ENCODE data around the gene NPHP3. TPM values are rescaled to one million over a fixed set of nuclear protein-coding genes. Genes with fewer than 3 reads are reported as not detected.

NPHP3 gene
- total and polyA plus RNA-seq, 4 donors = 3.0 to 19.7 (median 6.3) TPM

DNA sequence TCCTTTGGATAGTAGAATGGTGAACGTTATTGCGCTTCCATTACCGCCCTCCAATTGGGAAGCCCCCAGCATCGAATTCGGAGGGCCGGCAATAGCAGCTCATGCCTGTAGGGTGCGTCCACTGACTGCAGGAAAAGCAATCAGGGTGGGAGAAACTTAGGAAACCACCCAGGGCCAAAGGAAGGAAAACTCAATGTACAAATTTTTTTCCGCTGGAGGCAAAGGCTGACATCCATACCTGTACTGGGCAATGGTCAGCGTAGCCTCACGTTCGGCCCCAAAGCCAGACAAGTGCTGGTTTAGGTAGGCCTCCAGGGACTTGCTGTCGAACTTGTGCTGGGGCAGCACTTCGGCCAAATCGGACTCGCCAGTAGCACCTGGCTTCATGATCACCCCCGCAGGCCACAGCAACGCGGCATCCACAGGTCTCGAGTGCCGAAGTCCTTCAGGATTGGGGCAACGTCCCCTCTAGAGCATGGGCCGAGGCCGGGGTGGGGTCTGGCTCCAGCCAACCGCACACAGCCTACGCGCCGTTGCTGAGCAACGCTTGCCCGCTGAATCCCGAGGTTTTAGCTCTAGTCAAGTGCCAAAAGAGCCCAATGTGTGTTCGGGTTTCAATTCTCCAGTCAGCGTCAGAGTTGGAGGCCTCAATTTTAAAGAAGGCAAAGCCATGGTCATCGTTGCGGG is 62.7 kb downstream of the NPHP3 start, which contains the start of gene ACAD11:
ACAD11 (minus strand) TSS at position 445 of the 687 bp plus-strand sequence; CDS start at position 387, 58 bp downstream.
- H3K36me3 ChIP-seq (ENCODE audit: control insufficient read depth in 4 of 4, insufficient read depth in 3 of 4, low read depth in 1 of 4, low read length in 3 of 4) = peaks cover 0 to 3% (median 0%) of the 10 kb centered on the region in 4 donors
- H3K27me3 ChIP-seq (ENCODE audit: control insufficient read depth in 4 of 4, insufficient read depth in 4 of 4, low read length in 3 of 4) = no peaks in the 10 kb centered on the region
- peak within 1 kb of the TSS; percentile 57 to 90 (median 78) for H3K4me3 ChIP-seq (ENCODE audit: low read depth in 1 of 3, low read length in 3 of 3)
- H3K4me1 ChIP-seq (ENCODE audit: control insufficient read depth in 4 of 4, insufficient read depth in 4 of 4, low read length in 3 of 4) = peaks cover 5 to 56% (median 28%) of the 10 kb centered on the region in 4 donors
- H3K9ac ChIP-seq (ENCODE audit: low read depth in 1 of 2, low read length in 2 of 2) = peak within 1 kb of the TSS; percentile 85 to 98
- H3K9me3 ChIP-seq (ENCODE audit: control insufficient read depth in 4 of 4, low read length in 3 of 4) = no peaks in the 10 kb centered on the region
- peak; percentile 74 for DNase-seq (ENCODE audit: low spot score)
- peak within 1 kb of the TSS; percentile 92 to 99 for H3K27ac ChIP-seq (ENCODE audit: low read depth in 1 of 2, low read length in 2 of 2)
- TF ChIP-seq RAD21 (IDR thresholded peaks at IDR 0.05) (peak; percentile 58 to 63), FOXA1 (IDR thresholded peaks at IDR 0.05) (no peak), HNF4G (IDR thresholded peaks at IDR 0.05) (peak; percentile 44), RXRA (IDR thresholded peaks at IDR 0.05) (peak in 1 of 2 donors; percentile 66), HNF4A (conservative IDR thresholded peaks at IDR 0.05) (peak; percentile 77 to 80), NR2F2 (IDR thresholded peaks at IDR 0.05) (no peak), SP1 (IDR thresholded peaks at IDR 0.05) (peak; percentile 54), YY1 (IDR thresholded peaks at IDR 0.05) (peak; percentile 22), JUND (IDR thresholded peaks at IDR 0.05) (no peak), TAF1 (conservative IDR thresholded peaks at IDR 0.05) (peak; percentile 64)
- TF ChIP-seq, protein P1, sequence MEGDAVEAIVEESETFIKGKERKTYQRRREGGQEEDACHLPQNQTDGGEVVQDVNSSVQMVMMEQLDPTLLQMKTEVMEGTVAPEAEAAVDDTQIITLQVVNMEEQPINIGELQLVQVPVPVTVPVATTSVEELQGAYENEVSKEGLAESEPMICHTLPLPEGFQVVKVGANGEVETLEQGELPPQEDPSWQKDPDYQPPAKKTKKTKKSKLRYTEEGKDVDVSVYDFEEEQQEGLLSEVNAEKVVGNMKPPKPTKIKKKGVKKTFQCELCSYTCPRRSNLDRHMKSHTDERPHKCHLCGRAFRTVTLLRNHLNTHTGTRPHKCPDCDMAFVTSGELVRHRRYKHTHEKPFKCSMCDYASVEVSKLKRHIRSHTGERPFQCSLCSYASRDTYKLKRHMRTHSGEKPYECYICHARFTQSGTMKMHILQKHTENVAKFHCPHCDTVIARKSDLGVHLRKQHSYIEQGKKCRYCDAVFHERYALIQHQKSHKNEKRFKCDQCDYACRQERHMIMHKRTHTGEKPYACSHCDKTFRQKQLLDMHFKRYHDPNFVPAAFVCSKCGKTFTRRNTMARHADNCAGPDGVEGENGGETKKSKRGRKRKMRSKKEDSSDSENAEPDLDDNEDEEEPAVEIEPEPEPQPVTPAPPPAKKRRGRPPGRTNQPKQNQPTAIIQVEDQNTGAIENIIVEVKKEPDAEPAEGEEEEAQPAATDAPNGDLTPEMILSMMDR (IDR thresholded peaks at IDR 0.05; ENCODE audit: low read depth, low read length, missing input control) = peak; percentile 58
- TF ChIP-seq, protein P2, sequence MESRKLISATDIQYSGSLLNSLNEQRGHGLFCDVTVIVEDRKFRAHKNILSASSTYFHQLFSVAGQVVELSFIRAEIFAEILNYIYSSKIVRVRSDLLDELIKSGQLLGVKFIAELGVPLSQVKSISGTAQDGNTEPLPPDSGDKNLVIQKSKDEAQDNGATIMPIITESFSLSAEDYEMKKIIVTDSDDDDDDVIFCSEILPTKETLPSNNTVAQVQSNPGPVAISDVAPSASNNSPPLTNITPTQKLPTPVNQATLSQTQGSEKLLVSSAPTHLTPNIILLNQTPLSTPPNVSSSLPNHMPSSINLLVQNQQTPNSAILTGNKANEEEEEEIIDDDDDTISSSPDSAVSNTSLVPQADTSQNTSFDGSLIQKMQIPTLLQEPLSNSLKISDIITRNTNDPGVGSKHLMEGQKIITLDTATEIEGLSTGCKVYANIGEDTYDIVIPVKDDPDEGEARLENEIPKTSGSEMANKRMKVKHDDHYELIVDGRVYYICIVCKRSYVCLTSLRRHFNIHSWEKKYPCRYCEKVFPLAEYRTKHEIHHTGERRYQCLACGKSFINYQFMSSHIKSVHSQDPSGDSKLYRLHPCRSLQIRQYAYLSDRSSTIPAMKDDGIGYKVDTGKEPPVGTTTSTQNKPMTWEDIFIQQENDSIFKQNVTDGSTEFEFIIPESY (IDR thresholded peaks at IDR 0.05) = no peak
- TF ChIP-seq, protein P3, sequence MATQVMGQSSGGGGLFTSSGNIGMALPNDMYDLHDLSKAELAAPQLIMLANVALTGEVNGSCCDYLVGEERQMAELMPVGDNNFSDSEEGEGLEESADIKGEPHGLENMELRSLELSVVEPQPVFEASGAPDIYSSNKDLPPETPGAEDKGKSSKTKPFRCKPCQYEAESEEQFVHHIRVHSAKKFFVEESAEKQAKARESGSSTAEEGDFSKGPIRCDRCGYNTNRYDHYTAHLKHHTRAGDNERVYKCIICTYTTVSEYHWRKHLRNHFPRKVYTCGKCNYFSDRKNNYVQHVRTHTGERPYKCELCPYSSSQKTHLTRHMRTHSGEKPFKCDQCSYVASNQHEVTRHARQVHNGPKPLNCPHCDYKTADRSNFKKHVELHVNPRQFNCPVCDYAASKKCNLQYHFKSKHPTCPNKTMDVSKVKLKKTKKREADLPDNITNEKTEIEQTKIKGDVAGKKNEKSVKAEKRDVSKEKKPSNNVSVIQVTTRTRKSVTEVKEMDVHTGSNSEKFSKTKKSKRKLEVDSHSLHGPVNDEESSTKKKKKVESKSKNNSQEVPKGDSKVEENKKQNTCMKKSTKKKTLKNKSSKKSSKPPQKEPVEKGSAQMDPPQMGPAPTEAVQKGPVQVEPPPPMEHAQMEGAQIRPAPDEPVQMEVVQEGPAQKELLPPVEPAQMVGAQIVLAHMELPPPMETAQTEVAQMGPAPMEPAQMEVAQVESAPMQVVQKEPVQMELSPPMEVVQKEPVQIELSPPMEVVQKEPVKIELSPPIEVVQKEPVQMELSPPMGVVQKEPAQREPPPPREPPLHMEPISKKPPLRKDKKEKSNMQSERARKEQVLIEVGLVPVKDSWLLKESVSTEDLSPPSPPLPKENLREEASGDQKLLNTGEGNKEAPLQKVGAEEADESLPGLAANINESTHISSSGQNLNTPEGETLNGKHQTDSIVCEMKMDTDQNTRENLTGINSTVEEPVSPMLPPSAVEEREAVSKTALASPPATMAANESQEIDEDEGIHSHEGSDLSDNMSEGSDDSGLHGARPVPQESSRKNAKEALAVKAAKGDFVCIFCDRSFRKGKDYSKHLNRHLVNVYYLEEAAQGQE (IDR thresholded peaks at IDR 0.05) = peak; percentile 74
- TF ChIP-seq, protein P4, sequence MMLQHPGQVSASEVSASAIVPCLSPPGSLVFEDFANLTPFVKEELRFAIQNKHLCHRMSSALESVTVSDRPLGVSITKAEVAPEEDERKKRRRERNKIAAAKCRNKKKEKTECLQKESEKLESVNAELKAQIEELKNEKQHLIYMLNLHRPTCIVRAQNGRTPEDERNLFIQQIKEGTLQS (IDR thresholded peaks at IDR 0.05) = no peak
- under 1% methylated on average over 34 of the region's 34 CpGs for WGBS

DNA sequence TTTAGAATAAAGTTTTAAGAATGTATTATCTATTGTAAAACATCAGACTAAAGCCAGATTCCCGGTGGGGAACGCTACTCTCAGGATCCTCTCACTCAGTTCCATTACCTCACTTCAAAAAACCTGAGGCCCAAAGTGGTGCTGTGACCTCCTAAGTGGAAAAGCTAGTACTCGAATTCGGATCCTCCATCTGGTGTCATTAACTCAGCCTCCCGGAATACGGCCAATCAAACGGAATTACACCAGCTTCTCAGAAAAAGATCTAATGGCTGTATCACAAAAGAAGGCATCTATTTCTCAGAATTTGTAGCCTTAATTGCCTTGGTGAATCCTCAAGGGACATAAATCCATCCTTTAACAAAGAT is 63.2 kb downstream of the NPHP3 start:
- peak overlapping the region; percentile 92 to 99 for H3K27ac ChIP-seq (ENCODE audit: low read depth in 1 of 2, low read length in 2 of 2)
- peaks cover 5 to 61% (median 28%) of the 10 kb centered on the region in 4 donors for H3K4me1 ChIP-seq (ENCODE audit: control insufficient read depth in 4 of 4, insufficient read depth in 4 of 4, low read length in 3 of 4)

More for the DNA sequence above, 63.2 kb downstream of the NPHP3 start:
- no peak for TF ChIP-seq HNF4G (IDR thresholded peaks at IDR 0.05)
- TF ChIP-seq HNF4A (conservative IDR thresholded peaks at IDR 0.05) = no peak
- TF ChIP-seq, protein P2 (IDR thresholded peaks at IDR 0.05) = no peak
- TF ChIP-seq RAD21 (IDR thresholded peaks at IDR 0.05) = no peak
- TF ChIP-seq FOXA1 (IDR thresholded peaks at IDR 0.05) = no peak
- Histone ChIP-seq H3K36me3 (ENCODE audit: control insufficient read depth in 4 of 4, insufficient read depth in 3 of 4, low read depth in 1 of 4, low read length in 3 of 4) (peaks cover 0 to 3% (median 0%) of the 10 kb centered on the region in 4 donors), H3K27me3 (ENCODE audit: control insufficient read depth in 4 of 4, insufficient read depth in 4 of 4, low read length in 3 of 4) (no peaks in the 10 kb centered on the region), H3K9me3 (ENCODE audit: control insufficient read depth in 4 of 4, low read length in 3 of 4) (no peaks in the 10 kb centered on the region), H3K9ac (ENCODE audit: low read depth in 1 of 2, low read length in 2 of 2) (peak overlapping the region; percentile 85 to 98), H3K4me3 (ENCODE audit: low read depth in 1 of 3, low read length in 3 of 3) (peak overlapping the region; percentile 57 to 90 (median 78))
- WGBS = 4% methylated on average over 7 of the region's 7 CpGs
- no peak for DNase-seq (ENCODE audit: low spot score)

All from liver (tissue), 9 donors.